ENCODE results near the gene SATB2. TPM values are rescaled to one million over a fixed set of nuclear protein-coding genes. Genes with fewer than 3 reads are reported as not detected.

Gene SATB2
- total and polyA plus RNA-seq, 8 donors = 0.80 to 4.8 (median 3.2) TPM

DNA sequence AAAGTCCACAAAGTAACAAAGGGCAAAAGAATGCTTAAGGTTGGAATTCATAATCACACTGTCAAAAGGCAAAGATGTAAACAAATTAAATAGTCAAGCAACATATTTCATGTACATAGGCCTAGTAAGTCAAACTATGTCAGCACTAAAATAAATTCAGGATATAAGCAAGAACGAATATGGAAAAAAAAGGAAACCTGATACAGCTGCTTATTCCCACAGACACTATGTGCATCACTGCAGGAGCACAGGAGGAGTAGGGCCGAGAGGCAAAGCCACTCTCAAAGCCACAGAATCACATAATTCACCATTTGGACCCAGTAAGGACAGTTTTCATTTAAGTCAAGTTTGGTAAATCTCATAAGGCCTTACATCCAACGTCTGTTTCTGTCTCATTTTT, 116.6 kb downstream of the SATB2 start:
- no peak overlapping the region for H3K27ac ChIP-seq
- no peak for DNase-seq
- TF ChIP-seq CTCF (IDR thresholded peaks at IDR 0.05) = no peak
- WGBS, 2 donors = 47 to 50% methylated on average over 3 of the region's 3 CpGs
- H3K9me3 ChIP-seq = no peaks in the 10 kb centered on the region
- intact Hi-C loops (cut with DNase I) = no loop called here
- H3K4me3 ChIP-seq = no peak overlapping the region
- H3K36me3 ChIP-seq = no peaks in the 10 kb centered on the region
- no peak for FAIRE-seq
- H3K27me3 ChIP-seq = no peaks in the 10 kb centered on the region
- no peak for ATAC-seq
- no peaks in the 10 kb centered on the region for H3K4me1 ChIP-seq

- no peak for FAIRE-seq
- intact Hi-C loops (cut with DNase I) = no loop called here
- Histone ChIP-seq H3K27ac (no peak overlapping the region), H3K4me3 (no peak overlapping the region), H3K27me3 (no peaks in the 10 kb centered on the region), H3K36me3 (no peaks in the 10 kb centered on the region), H3K9me3 (no peaks in the 10 kb centered on the region), H3K4me1 (no peaks in the 10 kb centered on the region)
- no peak for DNase-seq
- no peak for TF ChIP-seq CTCF (IDR thresholded peaks at IDR 0.05)
- 90 to 91% methylated on average over 3 of the region's 3 CpGs for WGBS, 2 donors
- ATAC-seq = no peak
These were observed 117.7 kb downstream of the SATB2 start for GRCh38 chr2:199339891-199340605.

GRCh38 chr2:199336546-199336945, 121.2 kb downstream of the SATB2 start:
- WGBS, 2 donors = 39 to 41% methylated on average over 2 of the region's 2 CpGs
- intact Hi-C loops (cut with DNase I) = no loop called here
- H3K9me3 ChIP-seq = no peaks in the 10 kb centered on the region
- no peaks in the 10 kb centered on the region for H3K36me3 ChIP-seq
- no peaks in the 10 kb centered on the region for H3K4me1 ChIP-seq
- no peak for TF ChIP-seq CTCF (IDR thresholded peaks at IDR 0.05)
- no peaks in the 10 kb centered on the region for H3K27me3 ChIP-seq
- DNase-seq (no peak), FAIRE-seq (no peak), ATAC-seq (no peak)
- no peak overlapping the region for H3K27ac ChIP-seq
- no peak overlapping the region for H3K4me3 ChIP-seq

DNA sequence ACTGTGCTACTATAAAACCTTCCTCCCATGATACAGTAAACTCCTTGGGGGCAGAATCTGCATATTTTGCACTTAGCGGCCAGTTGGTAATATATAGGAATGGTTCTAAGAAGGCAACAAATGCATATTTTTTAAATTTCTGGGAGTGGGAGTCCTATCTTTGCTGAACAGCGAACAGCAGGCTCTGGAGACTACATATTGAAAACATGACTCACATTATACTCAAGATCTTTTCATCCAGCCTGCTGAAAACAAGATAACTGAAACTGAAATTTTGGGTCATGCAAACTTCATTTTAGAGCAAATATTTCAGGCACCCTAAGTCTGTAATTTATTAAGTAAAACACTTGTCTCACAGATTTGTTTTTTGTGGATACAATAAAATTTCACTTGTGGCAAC, 122.2 kb downstream of the SATB2 start:
- intact Hi-C loops (cut with DNase I) = no loop called here
- H3K36me3 ChIP-seq = no peaks in the 10 kb centered on the region
- 95 to 97% methylated on average over 2 of the region's 2 CpGs for WGBS, 2 donors
- H3K27ac ChIP-seq = no peak overlapping the region
- ATAC-seq = no peak
- H3K9me3 ChIP-seq = no peaks in the 10 kb centered on the region
- no peak for TF ChIP-seq CTCF (IDR thresholded peaks at IDR 0.05)
- FAIRE-seq = no peak
- no peaks in the 10 kb centered on the region for H3K4me1 ChIP-seq
- no peak for DNase-seq
- H3K4me3 ChIP-seq = no peak overlapping the region
- H3K27me3 ChIP-seq = no peaks in the 10 kb centered on the region

GRCh38 chr2:199329466-199329865, 128.3 kb downstream of the SATB2 start:
- WGBS, 2 donors = 55 to 63% methylated on average over 5 of the region's 5 CpGs
- Histone ChIP-seq H3K27ac (no peak overlapping the region), H3K4me3 (no peak overlapping the region), H3K36me3 (no peaks in the 10 kb centered on the region), H3K4me1 (no peaks in the 10 kb centered on the region), H3K27me3 (no peaks in the 10 kb centered on the region), H3K9me3 (no peaks in the 10 kb centered on the region)
- DNase-seq (no peak), ATAC-seq (no peak), FAIRE-seq (no peak)
- no peak for TF ChIP-seq CTCF (IDR thresholded peaks at IDR 0.05)
- intact Hi-C loops (cut with DNase I) = no loop called here

Measured in pancreas (tissue), 10 donors.